ENCODE measurements around the gene ZNF212. TPM values are rescaled to one million over a fixed set of nuclear protein-coding genes. Genes with fewer than 3 reads are reported as not detected.

The ZNF212 gene
- total RNA-seq, 4 donors from 2014 or later = 3.7 to 7.5 (median 4.7) TPM

GRCh38 chr7:149209518-149210269 is 29.8 kb upstream of the ZNF212 start:
- intact Hi-C loops (cut with DNase I; ENCODE audit: low total_unique reads) = no loop called here
- H3K27ac ChIP-seq = no peak overlapping the region
- DNase-seq = peak in 1 of 2 donors; percentile 23
- in situ Hi-C loops (cut with MboI; ENCODE audit: low sequenced_read_pairs in 4 of 4) = no loop called here
- ATAC-seq = peak in 1 of 2 donors; percentile 34
- no peaks in the 10 kb centered on the region for H3K9me3 ChIP-seq
- peaks cover 4 to 88% of the 10 kb centered on the region in 2 donors for H3K36me3 ChIP-seq
- TF ChIP-seq POLR2A (IDR thresholded peaks at IDR 0.05) (no peak), CTCF (IDR thresholded peaks at IDR 0.05 in 4 of 5, conservative IDR thresholded peaks at IDR 0.05 in 1 of 5) (peak in 2 of 5 experiments; percentile 12 to 22)
- no peaks in the 10 kb centered on the region for H3K4me1 ChIP-seq
- no peaks in the 10 kb centered on the region for H3K27me3 ChIP-seq
- H3K4me3 ChIP-seq = no peak overlapping the region

- intact Hi-C loops (cut with DNase I; ENCODE audit: low total_unique reads) (no loop called here), in situ Hi-C loops (cut with MboI; ENCODE audit: low sequenced_read_pairs in 4 of 4) (no loop called here)
- no peaks in the 10 kb centered on the region for H3K4me1 ChIP-seq
- ATAC-seq (no peak), DNase-seq (no peak)
- no peak overlapping the region for H3K27ac ChIP-seq
- peaks cover 4 to 96% of the 10 kb centered on the region in 2 donors for H3K36me3 ChIP-seq
- no peak overlapping the region for H3K4me3 ChIP-seq
- TF ChIP-seq CTCF (IDR thresholded peaks at IDR 0.05 in 4 of 5, conservative IDR thresholded peaks at IDR 0.05 in 1 of 5) (no peak), POLR2A (IDR thresholded peaks at IDR 0.05) (no peak)
- no peaks in the 10 kb centered on the region for H3K9me3 ChIP-seq
- H3K27me3 ChIP-seq = no peaks in the 10 kb centered on the region
These were observed 28.9 kb upstream of the ZNF212 start for GRCh38 chr7:149210551-149210950.

GRCh38 chr7:149214020-149214720 is 25.3 kb upstream of the ZNF212 start:
- intact Hi-C loops (cut with DNase I; ENCODE audit: low total_unique reads) (no loop called here), in situ Hi-C loops (cut with MboI; ENCODE audit: low sequenced_read_pairs in 4 of 4) (no loop called here)
- no peaks in the 10 kb centered on the region for H3K9me3 ChIP-seq
- no peak for TF ChIP-seq CTCF (IDR thresholded peaks at IDR 0.05 in 4 of 5, conservative IDR thresholded peaks at IDR 0.05 in 1 of 5)
- no peak for TF ChIP-seq POLR2A (IDR thresholded peaks at IDR 0.05)
- peak overlapping the region; percentile 10 to 65 (median 50) for H3K27ac ChIP-seq
- H3K36me3 ChIP-seq = peaks cover 4 to 96% of the 10 kb centered on the region in 2 donors
- no peak overlapping the region for H3K4me3 ChIP-seq
- no peaks in the 10 kb centered on the region for H3K4me1 ChIP-seq
- no peaks in the 10 kb centered on the region for H3K27me3 ChIP-seq
- DNase-seq = peak; percentile 10 to 51
- peak; percentile 90 to 96 for ATAC-seq

- Histone ChIP-seq H3K4me3 (no peak overlapping the region), H3K9me3 (no peaks in the 10 kb centered on the region), H3K4me1 (no peaks in the 10 kb centered on the region), H3K27ac (no peak overlapping the region), H3K36me3 (peaks cover 4 to 93% of the 10 kb centered on the region in 2 donors), H3K27me3 (no peaks in the 10 kb centered on the region)
- ATAC-seq (no peak), DNase-seq (no peak)
- TF ChIP-seq CTCF (IDR thresholded peaks at IDR 0.05 in 4 of 5, conservative IDR thresholded peaks at IDR 0.05 in 1 of 5) (no peak), POLR2A (IDR thresholded peaks at IDR 0.05) (no peak)
- intact Hi-C loops (cut with DNase I; ENCODE audit: low total_unique reads) = no loop called here
- in situ Hi-C loops (cut with MboI; ENCODE audit: low sequenced_read_pairs in 4 of 4) = no loop called here
These were observed 23.0 kb upstream of the ZNF212 start for GRCh38 chr7:149216402-149216801.

Measured in gastrocnemius medialis (tissue), 4 donors.